Stimulated activated CD4-positive, alpha-beta T cell treated with anti-CD3 and anti-CD28 coated beads, Interleukin-1b, Interleukin-23, amount 100 ng/mL, for 1 hour (primary cell): ENCODE measurements around the gene TMEM107.

Source experiments
- DNase-seq, 2 donors: peaks; one replicate each; pipeline ENCODE4 v3.0.0-alpha.2; 2020; ENCODE audit warnings: low read depth in 2 of 2

The TMEM107 gene

GRCh38 chr17:8162233-8162996 is 13.8 kb downstream of the TMEM107 start, which contains the start of gene VAMP2:
Gene VAMP2 (minus strand): TSS chr17:8162948. CDS start chr17:8162879, 69 bp downstream.
- peak; percentile 62 to 63 for DNase-seq

GRCh38 chr17:8161289-8162232 is 14.6 kb downstream of the TMEM107 start:
- no peak for DNase-seq

GRCh38 chr17:8160741-8161221 is 15.4 kb downstream of the TMEM107 start:
- DNase-seq, result no peak

GRCh38 chr17:8160224-8160577 is 16.0 kb downstream of the TMEM107 start:
- DNase-seq, result no peak

GRCh38 chr17:8159459-8160223 is 16.5 kb downstream of the TMEM107 start:
- DNase-seq, result no peak

- no peak for DNase-seq
These were observed 17.2 kb downstream of the TMEM107 start for GRCh38 chr17:8159032-8159400.

- DNase-seq, result peak; percentile 63 to 80
These were observed 17.7 kb downstream of the TMEM107 start for GRCh38 chr17:8158267-8159031.

- peak; percentile 99 to 100 for DNase-seq
These were observed 19.8 kb downstream of the TMEM107 start for GRCh38 chr17:8156246-8156992.

- no peak for DNase-seq
These were observed 20.3 kb downstream of the TMEM107 start for GRCh38 chr17:8155996-8156245.

- DNase-seq, result no peak
These were observed 20.8 kb downstream of the TMEM107 start for GRCh38 chr17:8155231-8155995.

- DNase-seq, result no peak
These were observed 21.5 kb downstream of the TMEM107 start for GRCh38 chr17:8154608-8155155.

GRCh38 chr17:8153957-8154607 is 22.1 kb downstream of the TMEM107 start:
- peak; percentile 71 for DNase-seq

GRCh38 chr17:8153525-8153956 is 22.6 kb downstream of the TMEM107 start:
- DNase-seq, result no peak

GRCh38 chr17:8153031-8153451 is 23.1 kb downstream of the TMEM107 start:
- no peak for DNase-seq

- peak; percentile 61 to 74 for DNase-seq
These were observed 23.9 kb downstream of the TMEM107 start, which contains the start of gene PER1 for GRCh38 chr17:8152112-8152775. Gene PER1 (minus strand): TSS chr17:8152404. CDS start chr17:8150706, 1,698 bp downstream.

- DNase-seq, result no peak
These were observed 24.5 kb downstream of the TMEM107 start for GRCh38 chr17:8151641-8152111.

- DNase-seq, result peak; percentile 68 to 69
These were observed 25.0 kb downstream of the TMEM107 start for GRCh38 chr17:8151120-8151640.
